CD4-positive, alpha-beta T cell (primary cell): ENCODE results near the gene BRME1. TPM values are rescaled to one million over a fixed set of nuclear protein-coding genes. Genes with fewer than 3 reads are reported as not detected.

Experiments
- ATAC-seq: fragments of 200-7000 bp; cut with Tn5 transposase; one replicate; pipeline ENCODE4 v1.10.0; 2022; ENCODE audit warnings: mild to moderate bottlenecking; ENCODE audit not compliant: poor library complexity
- CTCF ChIA-PET: fragments of 350-600 bp; sonication (Branson Sonifier 250); formaldehyde crosslinking; loops from one replicate; lab custom pipeline; 2021; ENCODE audit warnings: antibody characterized with exemption, inconsistent platforms; lab: Charles Lee
- POLR2A ChIA-PET: fragments of 350-600 bp; sonication (Branson Sonifier 250); formaldehyde crosslinking; loops from one replicate; lab custom pipeline; 2021; ENCODE audit warnings: antibody characterized with exemption, inconsistent platforms; lab: Charles Lee
- DNase-seq, 14 experiments: peaks; one replicate each; pipeline ENCODE4 v3.0.0-alpha.2; 2013 to 2020; ENCODE audit warnings: mixed read lengths in 2 of 14
- H3K27ac ChIP-seq, 2 donors: one replicate each; pipeline versions ENCODE4 v1.5.1 to v1.7.0; 2013; ENCODE audit warnings: low read length in 2 of 2, low read depth in 1 of 2, mild to moderate bottlenecking in 1 of 2
- H3K27me3 ChIP-seq, 2 experiments: 1 replicate in 1 of 2; 2 replicates in 1 of 2; pipeline versions ENCODE4 v1.6.1 to v1.7.0; 2013; ENCODE audit warnings: low read length in 2 of 2, control low read depth in 1 of 2, mild to moderate bottlenecking in 1 of 2, moderate library complexity in 1 of 2; ENCODE audit not compliant: insufficient read depth in 2 of 2, control insufficient read depth in 1 of 2
- H3K36me3 ChIP-seq: one replicate; pipeline ENCODE4 v1.6.1; 2013; ENCODE audit warnings: low read length, control low read depth; ENCODE audit not compliant: insufficient read depth
- H3K4me1 ChIP-seq: one replicate; pipeline ENCODE4 v1.6.1; 2013; ENCODE audit warnings: low read length, control low read depth; ENCODE audit not compliant: insufficient read depth
- H3K4me3 ChIP-seq: one replicate; pipeline ENCODE4 v1.5.1; 2013; ENCODE audit warnings: mild to moderate bottlenecking, low read length, moderate library complexity
- H3K9me3 ChIP-seq, 2 experiments: 1 replicate in 1 of 2; 2 replicates in 1 of 2; pipeline versions ENCODE4 v1.6.1 to v1.7.0; 2013; ENCODE audit warnings: low read length in 2 of 2, mild to moderate bottlenecking in 2 of 2, control low read depth in 1 of 2, moderate library complexity in 1 of 2; ENCODE audit not compliant: control insufficient read depth in 1 of 2, insufficient read depth in 1 of 2
- H3K27ac Mint-ChIP-seq: one replicate; pipeline ENCODE4 v1.8.0; 2020; ENCODE audit warnings: mixed read lengths
- H3K27me3 Mint-ChIP-seq: one replicate; pipeline ENCODE4 v1.8.0; 2021; ENCODE audit warnings: mixed read lengths
- H3K36me3 Mint-ChIP-seq: one replicate; pipeline ENCODE4 v1.8.0; 2021; ENCODE audit warnings: low read depth, mixed read lengths
- H3K4me1 Mint-ChIP-seq: one replicate; pipeline ENCODE4 v1.8.0; 2021; ENCODE audit warnings: low read depth, mixed read lengths
- H3K4me3 Mint-ChIP-seq: one replicate; pipeline ENCODE4 v1.8.0; 2020; ENCODE audit warnings: mild to moderate bottlenecking, mixed read lengths
- H3K9me3 Mint-ChIP-seq: one replicate; pipeline ENCODE4 v1.8.0; 2020; ENCODE audit warnings: mixed read lengths
- CTCF ChIP-seq: fragments of 200-600 bp; IDR thresholded peaks from one replicate; pipeline ENCODE4 v1.8.0; 2022; ENCODE audit warnings: antibody characterized with exemption, mild to moderate bottlenecking
- intact Hi-C, 2 experiments: fragments of 100-400 bp; cut with DNase I in 1 of 2; cut with micrococcal nuclease in 1 of 2; formaldehyde crosslinking; loops; one replicate each; pipeline versions ENCODE4 v1.15.1 to v1.9.0; 2023 to 2025; cut with DNase I, micrococcal nuclease
- total RNA-seq, 174 experiments: library from RNA in 2 of 174; stranded (reverse) in 2 of 174; gene quantifications; one replicate each; pipeline ENCODE4 v1.2.3 and lab custom pipeline; 2021 to 2026

BRME1 gene
- total RNA-seq, 2 experiments from 2014 or later: 1.1 to 1.3 TPM

- intact Hi-C loops: no loop called here
- no peaks in the 10 kb centered on the region for H3K9me3 Mint-ChIP-seq
- peak overlapping the region; percentile 83 to 97 for H3K27ac ChIP-seq
- H3K27ac Mint-ChIP-seq: peak overlapping the region; percentile 99
- H3K4me3 Mint-ChIP-seq: peak overlapping the region; percentile 87
- H3K27me3 Mint-ChIP-seq: no peaks in the 10 kb centered on the region
- no peaks in the 10 kb centered on the region for H3K9me3 ChIP-seq
- H3K4me3 ChIP-seq: peak overlapping the region; percentile 29
- ATAC-seq (no peak), DNase-seq (peak in 4 of 14 experiments; percentile 23 to 75 (median 54))
- CTCF ChIA-PET: interaction anchor here (0.6 to 4.6 kb wide), 9 partner anchors 10 to 301 kb away, joined by 3 to 44 read pairs (median 4); partner anchors contain the start of genes ASF1B and C19orf53
- peaks cover 28% of the 10 kb centered on the region for H3K36me3 ChIP-seq
- H3K36me3 Mint-ChIP-seq: peaks cover 26% of the 10 kb centered on the region
- H3K4me1 Mint-ChIP-seq: peaks cover 62% of the 10 kb centered on the region
- no peak for TF ChIP-seq CTCF
- POLR2A ChIA-PET: interaction anchor here (0.5 to 3.1 kb wide), 19 partner anchors 8 to 1315 kb away, joined by 3 to 48 read pairs (median 4); partner anchors contain the start of genes ASF1B, C19orf53, DCAF15 and IL27RA
- H3K4me1 ChIP-seq: peaks cover 82% of the 10 kb centered on the region
- H3K27me3 ChIP-seq: no peaks in the 10 kb centered on the region
Observed at GRCh38 chr19:13835791-13836723, 69.9 kb downstream of the BRME1 start.

GRCh38 chr19:13834244-13835069 is 71.5 kb downstream of the BRME1 start:
- no peaks in the 10 kb centered on the region for H3K9me3 ChIP-seq
- CTCF ChIA-PET: interaction anchor here (0.9 to 4.6 kb wide), 4 partner anchors 10 to 47 kb away, joined by 3 to 44 read pairs (median 4); no protein-coding TSS in a partner anchor
- intact Hi-C loops: no loop called here
- Mint-ChIP-seq H3K36me3 (peaks cover 23% of the 10 kb centered on the region), H3K4me3 (peak overlapping the region; percentile 89), H3K9me3 (no peaks in the 10 kb centered on the region), H3K27me3 (no peaks in the 10 kb centered on the region), H3K27ac (peak overlapping the region; percentile 99), H3K4me1 (peaks cover 47% of the 10 kb centered on the region)
- peaks cover 34% of the 10 kb centered on the region for H3K36me3 ChIP-seq
- no peak for ATAC-seq
- H3K4me1 ChIP-seq: peaks cover 66% of the 10 kb centered on the region
- no peaks in the 10 kb centered on the region for H3K27me3 ChIP-seq
- DNase-seq: peak in 3 of 14 experiments; percentile 19 to 47 (median 43)
- H3K4me3 ChIP-seq: peak overlapping the region; percentile 61
- peak overlapping the region; percentile 62 to 76 for H3K27ac ChIP-seq
- TF ChIP-seq CTCF: no peak
- POLR2A ChIA-PET: interaction anchor here (1.0 to 3.1 kb wide), 3 partner anchors 12 to 46 kb away, joined by 3 to 38 read pairs (median 5); no protein-coding TSS in a partner anchor
